H9 (cell line): Measurements from ENCODE around the gene RPGRIP1L. TPM values are rescaled to one million over a fixed set of nuclear protein-coding genes. Genes with fewer than 3 reads are reported as not detected.

ENCODE experiments used
- DNase-seq: peaks from one replicate; pipeline ENCODE4 v3.0.0-alpha.2; 2017
- H2AFZ ChIP-seq: one replicate; pipeline ENCODE4 v1.6.1; 2013; ENCODE audit warnings: mild to moderate bottlenecking, low read length, control low read depth, moderate library complexity
- H2AK5ac ChIP-seq: 2 replicates; pipeline ENCODE4 v1.6.1; 2013; ENCODE audit warnings: low read length, control low read depth, mixed read lengths; ENCODE audit not compliant: insufficient read length
- H2BK120ac ChIP-seq: one replicate; pipeline ENCODE4 v1.6.1; 2013; ENCODE audit warnings: low read depth, mild to moderate bottlenecking, low read length, control low read depth, inconsistent platforms; ENCODE audit not compliant: poor library complexity, severe bottlenecking
- H2BK12ac ChIP-seq: 2 replicates; pipeline ENCODE4 v1.6.1; 2013; ENCODE audit warnings: low read length, control low read depth, mixed read lengths, low read depth; ENCODE audit not compliant: insufficient read length
- H2BK15ac ChIP-seq: 2 replicates; pipeline ENCODE4 v1.6.1; 2013; ENCODE audit warnings: low read depth, low read length, control low read depth
- H2BK20ac ChIP-seq: one replicate; pipeline ENCODE4 v1.6.1; 2013; ENCODE audit warnings: low read depth, mild to moderate bottlenecking, low read length, control low read depth, inconsistent platforms; ENCODE audit not compliant: poor library complexity, severe bottlenecking
- H2BK5ac ChIP-seq: 2 replicates; pipeline ENCODE4 v1.6.1; 2013; ENCODE audit warnings: low read length, control low read depth, mixed read lengths; ENCODE audit not compliant: insufficient read length
- H3K14ac ChIP-seq: 2 replicates; pipeline ENCODE4 v1.6.1; 2013; ENCODE audit warnings: low read length, control low read depth; ENCODE audit not compliant: insufficient read depth
- H3K18ac ChIP-seq: 2 replicates; pipeline ENCODE4 v1.6.1; 2013; ENCODE audit warnings: low read depth, mild to moderate bottlenecking, mixed read lengths, low read length, control low read depth; ENCODE audit not compliant: insufficient read length
- H3K23ac ChIP-seq: 2 replicates; pipeline ENCODE4 v1.6.1; 2013; ENCODE audit warnings: low read length, control low read depth, mixed read lengths, low read depth; ENCODE audit not compliant: insufficient read length
- H3K23me2 ChIP-seq: 2 replicates; pipeline ENCODE4 v1.6.1; 2013; ENCODE audit warnings: low read depth, mild to moderate bottlenecking, mixed read lengths, low read length, control low read depth; ENCODE audit not compliant: insufficient read length, poor library complexity, severe bottlenecking
- H3K27ac ChIP-seq: 2 replicates; pipeline ENCODE4 v1.5.1; 2013; ENCODE audit warnings: low read length, control low read depth, mixed read lengths, low read depth; ENCODE audit not compliant: insufficient read length
- H3K27me3 ChIP-seq: 2 replicates; pipeline ENCODE4 v1.6.1; 2013; ENCODE audit warnings: low read length, control low read depth, inconsistent platforms; ENCODE audit not compliant: insufficient read depth
- H3K4ac ChIP-seq: 2 replicates; pipeline ENCODE4 v1.6.1; 2013; ENCODE audit warnings: low read depth, mild to moderate bottlenecking, control low read depth, inconsistent platforms, low read length, moderate library complexity
- H3K4me1 ChIP-seq: 2 replicates; pipeline ENCODE4 v1.6.1; 2013; ENCODE audit warnings: low read length, control low read depth, inconsistent platforms; ENCODE audit not compliant: insufficient read depth
- H3K4me2 ChIP-seq: 2 replicates; pipeline ENCODE4 v1.6.1; 2013; ENCODE audit warnings: low read length, control low read depth, mixed read lengths; ENCODE audit not compliant: insufficient read length, insufficient read depth
- H3K56ac ChIP-seq: 2 replicates; pipeline ENCODE4 v1.6.1; 2013; ENCODE audit warnings: low read depth, mild to moderate bottlenecking, mixed read lengths, low read length, control low read depth; ENCODE audit not compliant: insufficient read length
- H3K79me1 ChIP-seq: 2 replicates; pipeline ENCODE4 v1.6.1; 2013; ENCODE audit warnings: low read depth, mild to moderate bottlenecking, moderate library complexity, low read length, control low read depth, inconsistent platforms; ENCODE audit not compliant: insufficient read depth, poor library complexity, severe bottlenecking
- H3K79me2 ChIP-seq: 2 replicates; pipeline ENCODE4 v1.6.1; 2013; ENCODE audit warnings: low read length, control low read depth, inconsistent platforms; ENCODE audit not compliant: insufficient read depth
- H3K9ac ChIP-seq: 2 replicates; pipeline ENCODE4 v1.6.1; 2013; ENCODE audit warnings: low read length, control low read depth, mixed read lengths; ENCODE audit not compliant: insufficient read length; ENCODE audit errors: extremely low read depth
- H3K9me3 ChIP-seq: one replicate; pipeline ENCODE4 v1.6.1; 2013; ENCODE audit warnings: low read depth, low read length, inconsistent platforms; ENCODE audit not compliant: control insufficient read depth
- H3T11ph ChIP-seq: one replicate; pipeline ENCODE4 v1.6.1; 2013; ENCODE audit warnings: mild to moderate bottlenecking, low read length, control low read depth, inconsistent platforms
- H4K20me1 ChIP-seq: one replicate; pipeline ENCODE4 v1.6.1; 2013; ENCODE audit not compliant: control insufficient read depth, insufficient read length, insufficient read depth
- H4K5ac ChIP-seq: 2 replicates; pipeline ENCODE4 v1.6.1; 2013; ENCODE audit warnings: low read depth, mild to moderate bottlenecking, mixed read lengths, low read length, control low read depth; ENCODE audit not compliant: insufficient read length
- H4K8ac ChIP-seq: replicated peaks from 2 replicates; pipeline ENCODE4 v1.6.1; 2013; ENCODE audit warnings: low read length, control low read depth, mixed read lengths, low read depth; ENCODE audit not compliant: insufficient read length
- H4K91ac ChIP-seq: 2 replicates; pipeline ENCODE4 v1.6.1; 2013; ENCODE audit warnings: low read depth, mild to moderate bottlenecking, moderate library complexity, mixed read lengths, low read length, control low read depth; ENCODE audit not compliant: insufficient read length
- H3K27ac Mint-ChIP-seq, 3 experiments: 2 replicates in 2 of 3; 3 replicates in 1 of 3; pipeline ENCODE4 v1.8.0; 2020 to 2021; ENCODE audit warnings: mixed read lengths in 3 of 3, mild to moderate bottlenecking in 1 of 3, moderate library complexity in 1 of 3
- H3K27me3 Mint-ChIP-seq: 2 replicates; pipeline ENCODE4 v1.8.0; 2021; ENCODE audit warnings: low read depth, mild to moderate bottlenecking, moderate library complexity, mixed read lengths
- H3K36me3 Mint-ChIP-seq, 3 experiments: 2 replicates in 2 of 3; 3 replicates in 1 of 3; pipeline ENCODE4 v1.8.0; 2020 to 2021; ENCODE audit warnings: low read depth in 3 of 3, mixed read lengths in 3 of 3; ENCODE audit not compliant: insufficient read depth in 1 of 3
- H3K4me1 Mint-ChIP-seq, 2 experiments: 2 replicates each; pipeline ENCODE4 v1.8.0; 2020; ENCODE audit warnings: mixed read lengths in 2 of 2
- H3K4me3 Mint-ChIP-seq, 2 experiments: 2 replicates in 1 of 2; 3 replicates in 1 of 2; pipeline ENCODE4 v1.8.0; 2020 to 2021; ENCODE audit warnings: mild to moderate bottlenecking in 2 of 2, mixed read lengths in 2 of 2, moderate library complexity in 1 of 2
- H3K9me3 Mint-ChIP-seq, 2 experiments: 2 replicates in 1 of 2; 3 replicates in 1 of 2; pipeline ENCODE4 v1.8.0; 2020; ENCODE audit warnings: mild to moderate bottlenecking in 2 of 2, mixed read lengths in 2 of 2, moderate library complexity in 1 of 2
- WGBS: extraction: QIAGEN DNeasy Blood & Tissue Kit; methylation state at CpG from one replicate; pipeline ENCODE4 v1.1.7; 2013; ENCODE audit warnings: missing lambda C conversion rate, low lambda C conversion rate, mixed read lengths; ENCODE audit not compliant: insufficient read length; ENCODE audit errors: extremely low coverage; 5-methylcytosine and 5-hydroxymethylcytosine counted together
- total RNA-seq: library from RNA; stranded (reverse); gene quantifications from 2 replicates; pipeline ENCODE4 v1.2.1, GENCODE V29; 2021
- TF ChIP-seq, protein P1 (sequence below): fragments of 200-600 bp; sonication (generic); conservative IDR thresholded peaks from 3 replicates; pipeline ENCODE4 v1.8.0; 2021; ENCODE audit warnings: antibody characterized with exemption, mild to moderate bottlenecking

RPGRIP1L gene
- total RNA-seq, 1 experiment from 2014 or later = 11.7 TPM

DNA sequence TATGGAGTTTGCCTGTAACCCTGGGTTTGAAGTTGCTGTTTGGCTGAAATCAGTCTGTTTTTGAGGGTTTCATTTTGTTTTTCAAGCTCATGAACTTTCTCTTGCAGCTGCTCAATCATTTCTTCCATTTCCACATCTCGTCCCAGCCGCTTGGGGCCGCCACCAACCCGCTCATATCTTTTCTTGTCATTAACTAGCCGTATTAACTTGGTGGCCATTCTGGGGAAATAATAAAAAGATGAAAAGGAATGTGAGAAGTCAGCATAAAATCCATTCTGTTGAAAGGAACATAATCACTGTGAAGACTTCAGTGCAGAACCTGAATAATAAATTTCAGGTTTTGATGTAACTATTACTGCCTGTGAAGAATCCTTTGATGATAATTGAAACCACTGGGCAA lies 11.5 kb downstream of the RPGRIP1L start:
- H3K36me3 Mint-ChIP-seq = peaks cover 11 to 24% (median 19%) of the 10 kb centered on the region in 3 experiments
- Histone ChIP-seq H2AK5ac (no peak overlapping the region), H4K5ac (no peak overlapping the region), H3K18ac (no peak overlapping the region), H3K56ac (no peak overlapping the region), H3K79me1 (no peaks in the 10 kb centered on the region), H3K4me2 (no peak overlapping the region), H3K4me1 (no peaks in the 10 kb centered on the region), H2BK120ac (no peak overlapping the region), H3K23me2 (no peaks in the 10 kb centered on the region), H2AFZ (no peak overlapping the region), H3K27ac (no peak overlapping the region), H4K20me1 (no peaks in the 10 kb centered on the region), H3K14ac (no peak overlapping the region), H2BK12ac (no peak overlapping the region), H4K91ac (no peak overlapping the region), H3K9me3 (no peaks in the 10 kb centered on the region), H3K9ac (no peak overlapping the region), H3K79me2 (no peaks in the 10 kb centered on the region), H2BK15ac (no peak overlapping the region), H4K8ac (no peak overlapping the region), H2BK5ac (no peak overlapping the region), H3K27me3 (no peaks in the 10 kb centered on the region), H3T11ph (no peak overlapping the region), H3K23ac (no peak overlapping the region), H2BK20ac (no peak overlapping the region), H3K4ac (no peak overlapping the region)
- H3K9me3 Mint-ChIP-seq = peaks cover 5 to 8% of the 10 kb centered on the region in 2 experiments; a peak in 4 of 5 replicates
- H3K4me3 Mint-ChIP-seq = no peak overlapping the region
- DNase-seq = peak; percentile 36
- TF ChIP-seq, protein P1, sequence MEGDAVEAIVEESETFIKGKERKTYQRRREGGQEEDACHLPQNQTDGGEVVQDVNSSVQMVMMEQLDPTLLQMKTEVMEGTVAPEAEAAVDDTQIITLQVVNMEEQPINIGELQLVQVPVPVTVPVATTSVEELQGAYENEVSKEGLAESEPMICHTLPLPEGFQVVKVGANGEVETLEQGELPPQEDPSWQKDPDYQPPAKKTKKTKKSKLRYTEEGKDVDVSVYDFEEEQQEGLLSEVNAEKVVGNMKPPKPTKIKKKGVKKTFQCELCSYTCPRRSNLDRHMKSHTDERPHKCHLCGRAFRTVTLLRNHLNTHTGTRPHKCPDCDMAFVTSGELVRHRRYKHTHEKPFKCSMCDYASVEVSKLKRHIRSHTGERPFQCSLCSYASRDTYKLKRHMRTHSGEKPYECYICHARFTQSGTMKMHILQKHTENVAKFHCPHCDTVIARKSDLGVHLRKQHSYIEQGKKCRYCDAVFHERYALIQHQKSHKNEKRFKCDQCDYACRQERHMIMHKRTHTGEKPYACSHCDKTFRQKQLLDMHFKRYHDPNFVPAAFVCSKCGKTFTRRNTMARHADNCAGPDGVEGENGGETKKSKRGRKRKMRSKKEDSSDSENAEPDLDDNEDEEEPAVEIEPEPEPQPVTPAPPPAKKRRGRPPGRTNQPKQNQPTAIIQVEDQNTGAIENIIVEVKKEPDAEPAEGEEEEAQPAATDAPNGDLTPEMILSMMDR = peak; percentile 67
- no peak overlapping the region for H3K27ac Mint-ChIP-seq
- no peaks in the 10 kb centered on the region for H3K27me3 Mint-ChIP-seq
- no peaks in the 10 kb centered on the region for H3K4me1 Mint-ChIP-seq
- WGBS = no CpG with 5 or more reads among the region's 5 CpGs
